ENCODE results near the gene GGTA1. TPM values are rescaled to one million over a fixed set of nuclear protein-coding genes. Genes with fewer than 3 reads are reported as not detected.

Gene GGTA1
- total and polyA plus RNA-seq, 4 donors = 4.5 to 12.0 (median 6.2) TPM

DNA sequence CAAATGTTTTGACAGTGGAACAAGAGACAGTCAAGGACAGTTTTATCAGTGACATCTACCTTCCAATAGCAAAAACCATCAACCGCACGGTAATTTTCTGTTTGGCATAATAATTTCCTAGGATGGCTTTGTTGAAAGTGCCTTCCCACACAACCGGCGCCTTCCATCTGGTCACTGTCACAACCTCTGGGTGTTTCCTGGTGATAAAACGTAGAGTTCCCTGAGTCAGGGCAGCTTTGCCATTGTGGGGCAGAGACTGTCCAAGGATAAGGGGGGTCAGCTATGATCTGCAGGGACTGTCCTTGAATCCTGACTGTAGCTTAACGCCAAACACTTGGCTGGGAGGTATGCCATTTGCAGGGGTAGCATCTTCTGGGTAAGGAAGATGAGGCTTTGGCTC is 47.6 kb downstream of the GGTA1 start:
- Histone ChIP-seq H3K4me1 (ENCODE audit: control insufficient read depth, insufficient read depth, low read length) (peaks cover 12% of the 10 kb centered on the region), H3K4me3 (ENCODE audit: low read depth, low read length) (no peak overlapping the region), H3K27ac (ENCODE audit: low read depth, low read length) (no peak overlapping the region), H3K36me3 (ENCODE audit: control insufficient read depth, insufficient read depth, low read length) (no peaks in the 10 kb centered on the region), H3K27me3 (ENCODE audit: control insufficient read depth, insufficient read depth, low read length) (no peaks in the 10 kb centered on the region), H3K9me3 (ENCODE audit: control insufficient read depth, insufficient read depth, low read length) (no peaks in the 10 kb centered on the region)
- WGBS (ENCODE audit: insufficient coverage) = 93% methylated on average over 3 of the region's 6 CpGs
- DNase-seq (ENCODE audit: low read depth in 4 of 6, low spot score in 6 of 6) = no peak

DNA sequence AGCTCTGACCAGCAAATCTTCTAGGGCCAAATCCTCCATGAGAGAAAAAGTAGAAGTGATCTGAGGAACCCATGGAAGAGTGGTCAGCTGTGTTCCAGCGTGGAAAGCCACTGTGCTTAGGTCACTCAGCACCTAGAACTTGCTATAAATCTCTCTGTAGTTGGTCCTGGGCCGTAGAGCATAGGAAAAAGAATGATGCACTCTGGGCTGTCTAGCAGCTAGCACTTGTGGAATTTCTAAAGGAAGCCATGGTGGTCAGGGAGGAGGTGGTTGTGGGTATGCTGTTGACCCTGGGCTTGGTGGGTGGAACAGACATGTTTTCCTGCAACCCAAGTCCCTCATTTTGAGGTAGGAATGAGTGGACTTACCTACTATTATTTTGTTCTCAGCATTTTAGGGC is 48.1 kb downstream of the GGTA1 start:
- Histone ChIP-seq H3K27me3 (ENCODE audit: control insufficient read depth, insufficient read depth, low read length) (no peaks in the 10 kb centered on the region), H3K4me1 (ENCODE audit: control insufficient read depth, insufficient read depth, low read length) (peaks cover 12% of the 10 kb centered on the region), H3K9me3 (ENCODE audit: control insufficient read depth, insufficient read depth, low read length) (no peaks in the 10 kb centered on the region), H3K4me3 (ENCODE audit: low read depth, low read length) (no peak overlapping the region), H3K36me3 (ENCODE audit: control insufficient read depth, insufficient read depth, low read length) (no peaks in the 10 kb centered on the region), H3K27ac (ENCODE audit: low read depth, low read length) (no peak overlapping the region)
- DNase-seq (ENCODE audit: low read depth in 4 of 6, low spot score in 6 of 6) = no peak
- 43% methylated on average over 2 of the region's 2 CpGs for WGBS (ENCODE audit: insufficient coverage)

DNA sequence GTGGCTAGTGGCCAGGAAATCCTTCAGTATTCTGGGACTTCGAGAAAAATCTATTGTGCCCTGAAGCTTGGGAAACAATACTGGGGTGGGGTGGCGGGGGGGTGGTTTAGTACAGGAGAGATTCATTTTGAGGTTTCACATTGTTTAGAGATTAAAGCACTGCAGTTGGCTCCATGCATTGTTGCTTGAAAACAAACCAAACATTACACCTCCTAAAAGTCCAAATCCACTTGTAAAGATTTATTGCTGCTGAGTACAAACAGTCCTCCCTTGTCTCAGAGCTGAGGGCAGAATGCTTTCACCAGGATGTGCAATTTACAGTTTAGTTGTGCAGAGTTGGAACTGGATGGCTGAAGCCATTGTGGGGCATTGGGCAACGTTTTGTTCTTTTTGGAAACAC is 49.4 kb downstream of the GGTA1 start:
- peaks cover 12% of the 10 kb centered on the region for H3K4me1 ChIP-seq (ENCODE audit: control insufficient read depth, insufficient read depth, low read length)
- DNase-seq (ENCODE audit: low read depth in 4 of 6, low spot score in 6 of 6) = peak in 4 of 6 donors; percentile 17 to 58 (median 40)
- no peaks in the 10 kb centered on the region for H3K9me3 ChIP-seq (ENCODE audit: control insufficient read depth, insufficient read depth, low read length)
- H3K27ac ChIP-seq (ENCODE audit: low read depth, low read length) = no peak overlapping the region
- H3K4me3 ChIP-seq (ENCODE audit: low read depth, low read length) = no peak overlapping the region
- 25% methylated on average over 2 of the region's 3 CpGs for WGBS (ENCODE audit: insufficient coverage)
- no peaks in the 10 kb centered on the region for H3K27me3 ChIP-seq (ENCODE audit: control insufficient read depth, insufficient read depth, low read length)
- no peaks in the 10 kb centered on the region for H3K36me3 ChIP-seq (ENCODE audit: control insufficient read depth, insufficient read depth, low read length)

DNA sequence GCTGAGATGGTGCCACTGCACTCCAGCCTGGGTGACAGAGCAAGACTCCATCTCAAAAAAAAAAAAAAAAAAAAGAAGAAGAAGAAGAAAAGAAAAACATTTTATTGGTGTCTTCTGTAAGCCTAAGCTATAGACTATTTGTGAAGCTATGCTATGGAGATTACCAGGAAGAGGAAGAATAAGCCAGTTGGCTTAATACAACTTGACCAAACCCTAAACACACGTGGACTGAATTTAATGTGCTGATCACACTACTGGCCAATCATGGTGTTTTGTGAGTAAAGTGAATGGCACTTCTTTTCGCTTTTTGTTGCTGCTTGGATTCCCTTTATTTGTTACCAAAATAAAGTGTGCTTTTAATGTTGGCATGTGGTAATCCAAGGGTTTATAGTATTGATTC is 49.9 kb downstream of the GGTA1 start:
- Histone ChIP-seq H3K27me3 (ENCODE audit: control insufficient read depth, insufficient read depth, low read length) (no peaks in the 10 kb centered on the region), H3K36me3 (ENCODE audit: control insufficient read depth, insufficient read depth, low read length) (no peaks in the 10 kb centered on the region), H3K4me1 (ENCODE audit: control insufficient read depth, insufficient read depth, low read length) (peaks cover 12% of the 10 kb centered on the region), H3K9me3 (ENCODE audit: control insufficient read depth, insufficient read depth, low read length) (no peaks in the 10 kb centered on the region), H3K27ac (ENCODE audit: low read depth, low read length) (no peak overlapping the region), H3K4me3 (ENCODE audit: low read depth, low read length) (no peak overlapping the region)
- WGBS (ENCODE audit: insufficient coverage) = 17% methylated on average over 1 of the region's 2 CpGs
- DNase-seq (ENCODE audit: low read depth in 4 of 6, low spot score in 6 of 6) = no peak

DNA sequence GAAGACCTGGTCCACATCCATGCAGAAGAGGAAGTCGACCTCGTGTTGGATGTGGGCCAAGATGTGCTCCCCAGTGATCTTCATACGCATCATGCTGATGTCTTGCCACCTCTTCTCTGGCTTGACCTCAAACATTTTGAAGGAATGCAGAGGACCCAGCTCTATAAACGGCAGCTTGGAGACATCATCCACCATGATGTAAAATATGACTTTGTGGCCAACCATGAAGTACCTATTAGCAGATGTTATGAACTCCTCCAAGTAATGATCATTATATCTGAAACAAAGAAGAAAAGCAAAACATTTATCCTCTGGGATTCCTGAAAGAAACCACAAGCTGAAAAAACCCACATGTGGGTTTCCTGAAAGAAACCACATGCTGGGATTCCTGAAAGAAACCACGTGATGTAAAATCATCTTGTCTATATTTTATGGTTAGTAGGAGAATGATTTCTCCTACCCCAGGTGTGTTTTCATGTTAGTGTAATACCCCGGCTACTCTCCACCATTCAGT is 52.3 kb downstream of the GGTA1 start:
- WGBS (ENCODE audit: insufficient coverage) = 88% methylated on average over 4 of the region's 6 CpGs
- H3K4me1 ChIP-seq (ENCODE audit: control insufficient read depth, insufficient read depth, low read length) = no peaks in the 10 kb centered on the region
- no peak for DNase-seq (ENCODE audit: low read depth in 4 of 6, low spot score in 6 of 6)
- no peak overlapping the region for H3K27ac ChIP-seq (ENCODE audit: low read depth, low read length)
- no peak overlapping the region for H3K4me3 ChIP-seq (ENCODE audit: low read depth, low read length)
- no peaks in the 10 kb centered on the region for H3K27me3 ChIP-seq (ENCODE audit: control insufficient read depth, insufficient read depth, low read length)
- H3K9me3 ChIP-seq (ENCODE audit: control insufficient read depth, insufficient read depth, low read length) = no peaks in the 10 kb centered on the region
- H3K36me3 ChIP-seq (ENCODE audit: control insufficient read depth, insufficient read depth, low read length) = no peaks in the 10 kb centered on the region

DNA sequence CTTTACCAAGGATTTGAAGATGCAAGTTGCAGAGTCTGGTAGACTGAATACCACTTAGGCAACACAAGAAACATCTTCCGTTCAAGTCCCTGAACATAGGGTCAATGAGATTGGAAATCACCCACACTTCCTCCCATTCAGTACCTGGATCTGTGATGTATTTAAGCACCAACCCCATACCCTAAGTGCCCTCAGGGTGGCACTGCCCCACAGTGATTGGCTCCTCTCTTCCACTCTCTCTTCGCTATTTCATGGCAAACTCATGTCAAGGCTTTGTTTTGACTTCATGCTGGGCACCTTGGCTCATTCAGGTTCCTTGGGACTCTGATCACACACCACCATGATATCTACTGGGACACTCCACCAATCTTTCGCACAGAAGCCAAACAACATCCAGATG is 53.7 kb downstream of the GGTA1 start:
- H3K27ac ChIP-seq (ENCODE audit: low read depth, low read length) = no peak overlapping the region
- no peak overlapping the region for H3K4me3 ChIP-seq (ENCODE audit: low read depth, low read length)
- no peaks in the 10 kb centered on the region for H3K9me3 ChIP-seq (ENCODE audit: control insufficient read depth, insufficient read depth, low read length)
- no peaks in the 10 kb centered on the region for H3K27me3 ChIP-seq (ENCODE audit: control insufficient read depth, insufficient read depth, low read length)
- H3K4me1 ChIP-seq (ENCODE audit: control insufficient read depth, insufficient read depth, low read length) = no peaks in the 10 kb centered on the region
- H3K36me3 ChIP-seq (ENCODE audit: control insufficient read depth, insufficient read depth, low read length) = no peaks in the 10 kb centered on the region
- WGBS (ENCODE audit: insufficient coverage) = 95% methylated on average over 3 of the region's 3 CpGs
- no peak for DNase-seq (ENCODE audit: low read depth in 4 of 6, low spot score in 6 of 6)

DNA sequence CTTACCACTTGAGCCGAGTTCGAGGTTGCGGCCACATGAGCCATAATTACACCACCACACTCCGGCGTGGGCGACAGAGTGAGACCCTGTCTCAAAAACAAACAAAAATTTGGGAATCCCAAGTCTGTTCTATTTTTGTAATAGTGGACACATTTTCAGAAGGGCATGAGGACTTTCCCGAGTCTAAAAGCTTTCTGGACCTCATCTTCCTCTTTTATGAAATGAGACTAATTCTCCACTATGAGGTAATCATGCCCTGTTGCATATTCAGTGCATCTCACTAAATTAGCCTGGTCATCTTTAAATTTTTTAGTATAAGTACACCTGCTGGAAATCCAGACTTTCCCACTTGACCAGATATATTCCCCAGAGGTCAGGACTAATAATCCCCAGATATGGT is 55.7 kb downstream of the GGTA1 start:
- Histone ChIP-seq H3K27me3 (ENCODE audit: control insufficient read depth, insufficient read depth, low read length) (no peaks in the 10 kb centered on the region), H3K36me3 (ENCODE audit: control insufficient read depth, insufficient read depth, low read length) (no peaks in the 10 kb centered on the region), H3K9me3 (ENCODE audit: control insufficient read depth, insufficient read depth, low read length) (no peaks in the 10 kb centered on the region), H3K4me3 (ENCODE audit: low read depth, low read length) (no peak overlapping the region), H3K27ac (ENCODE audit: low read depth, low read length) (no peak overlapping the region), H3K4me1 (ENCODE audit: control insufficient read depth, insufficient read depth, low read length) (no peaks in the 10 kb centered on the region)
- 100% methylated on average over 1 of the region's 7 CpGs for WGBS (ENCODE audit: insufficient coverage)
- no peak for DNase-seq (ENCODE audit: low read depth in 4 of 6, low spot score in 6 of 6)

DNA sequence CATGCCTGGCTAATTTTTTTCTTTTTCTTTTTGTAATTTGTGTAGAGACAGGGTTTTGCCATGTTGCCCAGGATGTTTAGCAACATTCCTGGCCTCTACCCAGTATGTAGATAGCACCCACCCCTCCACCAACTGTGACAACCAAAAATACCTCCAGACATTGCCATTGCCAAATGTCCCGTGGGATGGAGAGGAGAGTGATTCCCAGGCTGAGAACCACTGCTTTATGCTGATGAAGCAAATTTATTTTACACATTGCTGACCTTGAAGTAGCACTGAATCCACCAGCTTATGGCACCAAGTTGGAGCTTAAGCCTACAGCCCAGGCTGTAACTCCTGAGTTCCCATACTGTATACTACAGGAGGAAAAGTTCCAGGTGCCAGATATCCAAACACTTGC is 58.5 kb downstream of the GGTA1 start:
- Histone ChIP-seq H3K27ac (ENCODE audit: low read depth, low read length) (no peak overlapping the region), H3K4me1 (ENCODE audit: control insufficient read depth, insufficient read depth, low read length) (no peaks in the 10 kb centered on the region), H3K36me3 (ENCODE audit: control insufficient read depth, insufficient read depth, low read length) (no peaks in the 10 kb centered on the region), H3K9me3 (ENCODE audit: control insufficient read depth, insufficient read depth, low read length) (no peaks in the 10 kb centered on the region), H3K27me3 (ENCODE audit: control insufficient read depth, insufficient read depth, low read length) (no peaks in the 10 kb centered on the region), H3K4me3 (ENCODE audit: low read depth, low read length) (no peak overlapping the region)
- WGBS (ENCODE audit: insufficient coverage) = no CpG with 5 or more reads among the region's 1 CpG
- DNase-seq (ENCODE audit: low read depth in 4 of 6, low spot score in 6 of 6) = no peak

DNA sequence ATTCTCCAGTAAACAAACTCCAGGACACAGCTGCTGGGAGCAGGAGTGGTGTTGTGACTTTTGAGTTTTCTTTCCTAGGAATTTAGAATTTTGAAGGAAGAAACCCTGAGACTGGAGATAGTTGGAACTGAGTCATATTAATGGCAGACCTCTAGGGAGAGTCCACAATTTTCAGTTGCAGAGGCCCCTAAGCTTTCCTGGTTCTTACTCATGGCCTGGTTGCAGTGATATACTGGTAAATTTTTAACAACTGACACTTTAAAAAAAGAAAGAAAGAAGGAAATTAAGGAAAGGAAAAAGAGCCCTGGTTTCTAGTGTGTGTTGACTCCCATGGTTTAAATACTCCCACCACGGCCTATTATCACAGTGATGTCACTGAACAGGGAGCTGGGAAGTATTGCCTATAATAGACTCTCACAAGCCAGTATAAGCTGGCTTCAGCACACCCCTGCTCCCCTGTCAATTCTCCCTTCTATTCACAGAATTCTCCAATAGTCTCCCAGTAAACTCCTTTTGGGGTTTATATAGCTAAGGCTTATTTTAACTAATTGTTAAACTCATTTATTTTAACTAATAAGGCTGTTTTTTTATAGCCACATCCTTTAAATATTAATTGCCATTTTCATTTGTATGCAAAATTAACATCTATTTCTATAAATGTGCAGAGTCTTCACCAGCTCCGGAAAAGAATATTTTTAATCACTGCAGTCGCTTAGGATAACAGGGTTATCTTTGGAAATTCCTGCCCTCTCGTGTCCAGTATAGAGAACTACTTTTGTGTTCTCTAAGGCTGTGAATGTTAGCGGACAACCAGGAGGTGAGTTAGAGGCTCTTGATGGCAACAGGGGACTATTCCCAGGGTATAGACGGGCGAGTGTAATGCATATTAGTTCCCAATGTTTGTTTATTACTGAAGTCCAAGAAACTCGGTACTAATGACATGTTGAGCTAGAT is 59.7 kb downstream of the GGTA1 start:
- peak in 1 of 6 donors; percentile 59 for DNase-seq (ENCODE audit: low read depth in 4 of 6, low spot score in 6 of 6)
- Histone ChIP-seq H3K4me1 (ENCODE audit: control insufficient read depth, insufficient read depth, low read length) (no peaks in the 10 kb centered on the region), H3K36me3 (ENCODE audit: control insufficient read depth, insufficient read depth, low read length) (no peaks in the 10 kb centered on the region), H3K9me3 (ENCODE audit: control insufficient read depth, insufficient read depth, low read length) (no peaks in the 10 kb centered on the region), H3K27ac (ENCODE audit: low read depth, low read length) (no peak overlapping the region), H3K27me3 (ENCODE audit: control insufficient read depth, insufficient read depth, low read length) (no peaks in the 10 kb centered on the region), H3K4me3 (ENCODE audit: low read depth, low read length) (no peak overlapping the region)
- 70% methylated on average over 6 of the region's 8 CpGs for WGBS (ENCODE audit: insufficient coverage)

DNA sequence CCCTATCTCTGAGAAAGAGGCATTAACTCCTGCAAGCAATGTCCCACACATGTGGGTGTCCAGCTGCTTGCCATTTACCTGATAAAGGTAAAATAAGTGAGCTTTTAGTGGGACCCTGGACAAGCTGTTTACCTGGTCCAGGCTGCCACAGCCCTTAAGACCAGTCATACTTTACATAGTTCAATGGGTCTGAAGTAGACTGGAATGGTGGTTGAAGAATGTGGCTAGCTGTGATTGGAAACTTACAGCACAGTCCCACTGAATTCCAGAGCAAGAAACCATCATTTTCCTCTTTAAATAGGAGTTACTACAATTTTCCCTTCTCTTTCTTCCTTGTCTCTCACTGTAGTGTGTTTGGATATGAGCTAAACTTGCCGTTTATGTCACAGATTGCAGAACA is 60.6 kb downstream of the GGTA1 start:
- H3K27ac ChIP-seq (ENCODE audit: low read depth, low read length) = no peak overlapping the region
- 78% methylated on average over 1 of the region's 1 CpG for WGBS (ENCODE audit: insufficient coverage)
- no peaks in the 10 kb centered on the region for H3K36me3 ChIP-seq (ENCODE audit: control insufficient read depth, insufficient read depth, low read length)
- no peak for DNase-seq (ENCODE audit: low read depth in 4 of 6, low spot score in 6 of 6)
- no peaks in the 10 kb centered on the region for H3K4me1 ChIP-seq (ENCODE audit: control insufficient read depth, insufficient read depth, low read length)
- H3K9me3 ChIP-seq (ENCODE audit: control insufficient read depth, insufficient read depth, low read length) = no peaks in the 10 kb centered on the region
- no peaks in the 10 kb centered on the region for H3K27me3 ChIP-seq (ENCODE audit: control insufficient read depth, insufficient read depth, low read length)
- no peak overlapping the region for H3K4me3 ChIP-seq (ENCODE audit: low read depth, low read length)
